CD4-positive, alpha-beta T cell treated with Interleukin-12 subunit alpha and Interleukin-12 subunit beta, for 1 hour (primary cell): ENCODE measurements around the gene ASPDH.
"Not testable (repeated sequence)": the region's sequence is repeated elsewhere in the genome, so short reads cannot be mapped to it uniquely, and the experiment has no call there.

Experiments
- DNase-seq: peaks from one replicate; pipeline ENCODE4 v3.0.0-alpha.2; 2020

Gene ASPDH

GRCh38 chr19:50476224-50476906 lies 37.3 kb downstream of the ASPDH start, which contains the start of the genes EMC10 and GARIN5A:
EMC10 (plus strand) TSS chr19:50476507; CDS start chr19:50476545, 38 bp downstream.
GARIN5A (minus strand) TSS chr19:50476848; CDS start chr19:50476388, 460 bp downstream.
- peak; percentile 97 for DNase-seq

DNA sequence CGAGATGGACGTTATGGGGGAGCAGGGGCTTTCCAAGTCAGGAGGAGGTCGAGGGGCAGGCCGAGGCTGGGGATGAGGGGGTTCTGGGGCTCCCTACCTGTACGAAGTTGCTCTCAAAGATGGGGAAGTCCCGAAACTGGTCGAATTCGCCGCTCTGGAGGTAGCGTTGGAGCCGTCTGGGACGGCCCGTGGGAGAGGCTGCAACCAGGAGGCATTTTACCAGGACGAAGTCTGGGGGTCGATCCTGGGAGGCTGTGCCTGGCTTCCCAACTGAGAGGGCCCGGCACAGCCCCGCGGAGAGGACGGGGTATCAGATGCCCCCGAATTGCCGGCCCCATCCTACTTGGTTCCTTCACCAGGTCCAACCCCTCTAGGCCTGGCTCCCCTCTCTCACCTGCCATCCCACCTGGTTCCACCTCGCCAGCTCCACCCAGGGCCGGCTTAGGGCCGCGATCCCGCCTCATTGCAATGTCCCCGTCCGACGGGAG lies 37.9 kb downstream of the ASPDH start:
- DNase-seq, result no peak

GRCh38 chr19:50475101-50475568 lies 38.6 kb downstream of the ASPDH start:
- no peak for DNase-seq

DNA sequence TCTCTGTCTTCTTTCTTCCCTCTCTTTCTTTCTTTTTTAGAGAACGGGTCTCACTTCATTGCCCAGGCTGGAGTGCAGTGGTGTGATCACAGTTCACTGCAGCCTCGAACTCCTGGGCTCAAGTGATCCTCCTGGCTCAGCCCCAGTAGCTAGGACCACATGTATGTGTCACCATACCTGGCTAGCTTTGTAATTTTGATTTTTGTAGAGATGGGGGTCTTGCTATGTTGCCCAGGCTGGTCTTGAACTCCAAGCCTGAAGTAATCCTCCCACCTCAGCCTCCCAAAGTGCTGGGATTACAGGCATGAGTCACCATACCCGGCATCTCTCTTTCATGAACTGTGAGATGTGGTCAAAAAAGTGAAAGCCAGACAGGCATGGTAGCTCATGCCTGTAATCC lies 40.4 kb downstream of the ASPDH start:
- not testable (repeated sequence) for DNase-seq

DNA sequence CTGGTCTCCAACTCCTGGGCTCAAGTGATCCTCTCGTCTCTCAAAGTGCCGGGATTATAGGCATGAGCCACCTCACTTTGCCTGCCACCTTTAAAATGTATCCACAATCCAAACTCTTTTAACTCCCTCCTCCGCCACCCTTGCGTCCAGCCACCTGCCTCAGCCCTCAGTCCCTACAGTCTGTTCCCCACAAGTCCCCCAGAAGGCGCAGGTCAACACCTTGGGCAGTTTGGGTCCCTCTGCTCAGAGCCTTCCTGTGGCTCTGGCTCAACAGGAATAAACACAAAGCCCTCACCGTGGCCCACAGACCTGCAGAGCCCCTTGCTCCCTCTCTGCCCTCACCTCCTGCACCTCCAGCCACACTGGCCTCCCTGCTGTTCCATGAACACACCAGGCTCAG lies 44.9 kb downstream of the ASPDH start:
- no peak for DNase-seq

- DNase-seq, result no peak
Observed at GRCh38 chr19:50467566-50467965, 46.1 kb downstream of the ASPDH start.

DNA sequence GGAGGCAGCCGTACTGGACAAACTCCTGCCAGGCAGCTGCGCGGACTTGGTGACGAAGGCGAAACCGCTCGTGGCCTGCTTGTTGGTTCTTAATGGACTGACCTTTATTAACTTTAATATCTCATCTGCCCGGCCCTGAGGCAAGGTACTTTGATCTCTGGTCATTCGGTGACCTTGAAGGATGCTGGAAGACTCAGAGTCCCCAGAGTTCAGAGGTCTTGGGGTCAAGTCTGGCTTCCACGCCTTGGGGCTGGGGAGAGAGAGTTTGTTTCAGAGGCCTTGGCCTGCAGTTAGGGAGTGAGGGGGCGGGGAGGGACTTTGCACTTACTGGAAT lies 47.0 kb downstream of the ASPDH start:
- DNase-seq, result no peak

DNA sequence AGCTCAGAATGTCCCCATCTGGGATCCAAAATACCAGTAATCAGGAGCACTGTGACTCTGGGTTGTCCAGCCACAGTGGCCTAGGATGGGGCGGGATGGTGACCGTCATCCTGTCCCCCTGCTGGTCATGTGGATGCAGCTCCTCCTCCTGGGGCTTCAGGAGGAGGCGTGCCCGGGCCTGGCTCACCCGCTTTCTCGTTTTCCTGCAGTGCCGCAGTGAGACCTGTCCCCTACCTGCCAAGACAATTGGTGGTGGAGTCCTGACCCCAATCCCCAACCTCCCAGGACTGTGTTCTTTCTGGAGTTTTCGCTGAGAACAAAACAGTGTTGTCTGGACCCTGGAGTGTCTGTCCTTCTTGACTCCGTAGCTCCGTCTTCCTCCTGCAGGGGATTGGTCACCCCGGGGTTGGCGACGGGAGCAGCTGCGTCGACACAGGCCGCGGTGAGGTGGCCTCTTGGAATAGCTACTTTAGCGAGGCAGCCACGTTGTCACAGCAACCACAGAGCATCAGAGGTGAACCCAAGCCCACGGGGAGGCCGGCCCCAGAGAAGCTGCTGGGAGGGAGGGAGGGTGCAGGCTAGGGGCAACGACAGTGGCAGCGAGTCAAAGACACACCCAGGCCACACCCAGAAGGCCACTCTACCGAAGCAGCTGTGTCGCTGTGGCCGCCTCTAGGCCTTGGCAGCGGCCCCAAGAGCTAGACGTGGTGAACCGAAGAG lies 47.6 kb downstream of the ASPDH start:
- no peak for DNase-seq

DNA sequence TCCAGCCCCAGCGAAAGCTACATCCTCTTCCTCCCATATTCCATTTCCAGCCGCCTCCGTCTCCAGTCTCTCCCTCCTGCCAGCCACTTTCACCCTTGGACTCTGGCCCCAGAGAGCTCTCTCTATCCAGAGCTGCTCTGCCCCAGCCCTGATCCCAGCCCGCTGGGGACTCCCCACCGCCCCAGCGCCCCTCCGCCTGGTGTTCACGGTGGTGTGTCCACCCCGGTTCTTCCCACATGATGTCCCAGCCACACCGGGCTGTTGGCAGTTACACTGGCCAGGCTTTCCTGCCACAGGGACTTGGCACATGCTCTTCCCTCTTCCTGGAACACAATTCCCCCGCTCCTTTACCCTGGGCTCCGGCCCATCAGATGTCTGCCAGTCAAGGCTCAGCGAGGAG lies 48.7 kb downstream of the ASPDH start:
- DNase-seq, result no peak

GRCh38 chr19:50464348-50464747 lies 49.4 kb downstream of the ASPDH start:
- no peak for DNase-seq

DNA sequence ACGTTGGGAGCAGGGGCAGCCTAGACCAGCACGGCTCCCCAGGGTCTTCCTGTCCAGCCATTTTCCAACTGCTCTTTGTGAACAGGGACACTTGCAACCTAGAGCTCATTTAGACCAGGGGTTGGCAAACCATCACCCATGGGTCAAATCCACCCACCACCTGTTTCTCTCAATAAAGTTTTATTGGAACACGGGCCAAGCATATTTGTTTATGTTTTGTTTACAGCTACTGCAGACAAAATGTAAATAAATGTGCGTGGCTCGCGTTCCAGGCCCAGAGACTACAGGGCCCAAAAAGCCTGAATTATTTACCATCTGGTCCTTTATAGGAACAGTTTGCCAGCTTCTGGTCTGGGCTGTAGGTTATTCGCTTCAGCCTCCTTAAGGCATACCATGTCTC lies 50.7 kb downstream of the ASPDH start:
- DNase-seq, result no peak
